Measurements from ENCODE around the gene ACOX2. TPM values are rescaled to one million over a fixed set of nuclear protein-coding genes. Genes with fewer than 3 reads are reported as not detected.

The ACOX2 gene
- total and polyA plus RNA-seq, 10 of the 15 experiments (the other 5 are each of a cell fraction or from before 2014, with no cell fraction given) = 0.72 TPM; not detected in 9

DNA sequence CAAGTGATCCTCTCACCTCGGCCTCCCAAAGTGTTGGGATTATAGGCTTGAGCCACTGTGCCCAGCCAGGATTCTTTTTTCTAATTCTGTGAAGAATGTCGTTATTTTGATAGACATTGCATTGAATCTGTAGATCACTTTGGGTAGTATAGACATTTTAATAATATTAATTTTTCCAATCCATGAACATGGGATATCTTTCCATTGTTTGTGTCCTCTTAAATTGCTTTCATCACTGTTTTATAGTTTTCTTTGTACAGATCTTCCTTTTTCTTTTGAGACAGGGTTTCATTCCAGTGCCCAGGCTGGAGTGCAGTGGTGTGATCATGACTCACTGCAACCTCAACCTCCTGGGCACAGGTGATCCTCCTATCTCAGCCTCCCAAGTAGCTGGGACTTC lies 56.7 kb downstream of the ACOX2 start (continued):
- TF ChIP-seq NFYA (IDR thresholded peaks at IDR 0.05; ENCODE audit: borderline replicate concordance, low read depth, low read length) (no peak), SP1 (IDR thresholded peaks at IDR 0.05; ENCODE audit: low read depth, low read length) (no peak), PML (IDR thresholded peaks at IDR 0.05; ENCODE audit: low read length) (no peak)

DNA sequence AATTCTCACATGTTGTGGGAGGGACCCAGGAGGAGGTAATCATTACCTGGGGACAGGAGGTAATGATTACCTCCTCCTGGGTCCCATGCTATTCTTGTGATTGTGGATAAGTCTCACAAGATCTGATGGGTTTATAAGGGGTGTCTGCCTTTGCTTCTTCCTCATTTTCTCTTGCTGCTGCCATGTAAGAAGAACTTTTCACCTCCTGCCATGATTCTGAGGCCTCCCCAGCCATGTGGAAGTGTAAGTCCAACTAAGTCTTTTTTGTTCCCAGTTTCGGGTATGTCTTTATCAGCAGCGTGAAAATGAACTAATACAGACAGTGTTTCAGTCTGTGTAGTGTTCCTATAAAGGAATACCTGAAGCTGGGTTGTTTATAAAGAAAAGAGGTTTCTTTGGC lies 58.2 kb downstream of the ACOX2 start:
- WGBS (ENCODE audit: insufficient coverage, insufficient replicate concordance, low lambda C conversion rate, missing lambda C conversion rate) = 14% methylated on average over 2 of the region's 2 CpGs
- TF ChIP-seq RAD51 (IDR thresholded peaks at IDR 0.05) (no peak), RFX5 (IDR thresholded peaks at IDR 0.05; ENCODE audit: low read depth, low read length) (no peak), SIX5 (IDR thresholded peaks at IDR 0.05; ENCODE audit: low read depth, low read length, severe bottlenecking) (no peak), CHD1 (IDR thresholded peaks at IDR 0.05; ENCODE audit: low read depth, low read length) (no peak), SMC3 (IDR thresholded peaks at IDR 0.05; ENCODE audit: borderline replicate concordance, low read length) (no peak), SMAD5 (IDR thresholded peaks at IDR 0.05; ENCODE audit: low read depth) (no peak), RB1 (IDR thresholded peaks at IDR 0.05; ENCODE audit: borderline replicate concordance) (no peak), NRF1 (conservative IDR thresholded peaks at IDR 0.05; ENCODE audit: low read depth, low read length) (no peak), MEF2B (IDR thresholded peaks at IDR 0.05; ENCODE audit: partially characterized antibody, poor library complexity, severe bottlenecking) (no peak), RELA (IDR thresholded peaks at IDR 0.05; ENCODE audit: borderline replicate concordance, partially characterized antibody) (no peak), ESRRA (IDR thresholded peaks at IDR 0.05; ENCODE audit: low read length) (no peak), NFXL1 (IDR thresholded peaks at IDR 0.05; ENCODE audit: borderline replicate concordance) (no peak)
- TF ChIP-seq, protein P1, sequence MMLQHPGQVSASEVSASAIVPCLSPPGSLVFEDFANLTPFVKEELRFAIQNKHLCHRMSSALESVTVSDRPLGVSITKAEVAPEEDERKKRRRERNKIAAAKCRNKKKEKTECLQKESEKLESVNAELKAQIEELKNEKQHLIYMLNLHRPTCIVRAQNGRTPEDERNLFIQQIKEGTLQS (IDR thresholded peaks at IDR 0.05; ENCODE audit: borderline replicate concordance, extremely low read depth, low read depth, low read length) = no peak
- TF ChIP-seq, protein P2, sequence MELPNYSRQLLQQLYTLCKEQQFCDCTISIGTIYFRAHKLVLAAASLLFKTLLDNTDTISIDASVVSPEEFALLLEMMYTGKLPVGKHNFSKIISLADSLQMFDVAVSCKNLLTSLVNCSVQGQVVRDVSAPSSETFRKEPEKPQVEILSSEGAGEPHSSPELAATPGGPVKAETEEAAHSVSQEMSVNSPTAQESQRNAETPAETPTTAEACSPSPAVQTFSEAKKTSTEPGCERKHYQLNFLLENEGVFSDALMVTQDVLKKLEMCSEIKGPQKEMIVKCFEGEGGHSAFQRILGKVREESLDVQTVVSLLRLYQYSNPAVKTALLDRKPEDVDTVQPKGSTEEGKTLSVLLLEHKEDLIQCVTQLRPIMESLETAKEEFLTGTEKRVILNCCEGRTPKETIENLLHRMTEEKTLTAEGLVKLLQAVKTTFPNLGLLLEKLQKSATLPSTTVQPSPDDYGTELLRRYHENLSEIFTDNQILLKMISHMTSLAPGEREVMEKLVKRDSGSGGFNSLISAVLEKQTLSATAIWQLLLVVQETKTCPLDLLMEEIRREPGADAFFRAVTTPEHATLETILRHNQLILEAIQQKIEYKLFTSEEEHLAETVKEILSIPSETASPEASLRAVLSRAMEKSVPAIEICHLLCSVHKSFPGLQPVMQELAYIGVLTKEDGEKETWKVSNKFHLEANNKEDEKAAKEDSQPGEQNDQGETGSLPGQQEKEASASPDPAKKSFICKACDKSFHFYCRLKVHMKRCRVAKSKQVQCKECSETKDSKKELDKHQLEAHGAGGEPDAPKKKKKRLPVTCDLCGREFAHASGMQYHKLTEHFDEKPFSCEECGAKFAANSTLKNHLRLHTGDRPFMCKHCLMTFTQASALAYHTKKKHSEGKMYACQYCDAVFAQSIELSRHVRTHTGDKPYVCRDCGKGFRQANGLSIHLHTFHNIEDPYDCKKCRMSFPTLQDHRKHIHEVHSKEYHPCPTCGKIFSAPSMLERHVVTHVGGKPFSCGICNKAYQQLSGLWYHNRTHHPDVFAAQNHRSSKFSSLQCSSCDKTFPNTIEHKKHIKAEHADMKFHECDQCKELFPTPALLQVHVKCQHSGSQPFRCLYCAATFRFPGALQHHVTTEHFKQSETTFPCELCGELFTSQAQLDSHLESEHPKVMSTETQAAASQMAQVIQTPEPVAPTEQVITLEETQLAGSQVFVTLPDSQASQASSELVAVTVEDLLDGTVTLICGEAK (IDR thresholded peaks at IDR 0.05; ENCODE audit: borderline replicate concordance) = no peak
- TF ChIP-seq, protein P3, sequence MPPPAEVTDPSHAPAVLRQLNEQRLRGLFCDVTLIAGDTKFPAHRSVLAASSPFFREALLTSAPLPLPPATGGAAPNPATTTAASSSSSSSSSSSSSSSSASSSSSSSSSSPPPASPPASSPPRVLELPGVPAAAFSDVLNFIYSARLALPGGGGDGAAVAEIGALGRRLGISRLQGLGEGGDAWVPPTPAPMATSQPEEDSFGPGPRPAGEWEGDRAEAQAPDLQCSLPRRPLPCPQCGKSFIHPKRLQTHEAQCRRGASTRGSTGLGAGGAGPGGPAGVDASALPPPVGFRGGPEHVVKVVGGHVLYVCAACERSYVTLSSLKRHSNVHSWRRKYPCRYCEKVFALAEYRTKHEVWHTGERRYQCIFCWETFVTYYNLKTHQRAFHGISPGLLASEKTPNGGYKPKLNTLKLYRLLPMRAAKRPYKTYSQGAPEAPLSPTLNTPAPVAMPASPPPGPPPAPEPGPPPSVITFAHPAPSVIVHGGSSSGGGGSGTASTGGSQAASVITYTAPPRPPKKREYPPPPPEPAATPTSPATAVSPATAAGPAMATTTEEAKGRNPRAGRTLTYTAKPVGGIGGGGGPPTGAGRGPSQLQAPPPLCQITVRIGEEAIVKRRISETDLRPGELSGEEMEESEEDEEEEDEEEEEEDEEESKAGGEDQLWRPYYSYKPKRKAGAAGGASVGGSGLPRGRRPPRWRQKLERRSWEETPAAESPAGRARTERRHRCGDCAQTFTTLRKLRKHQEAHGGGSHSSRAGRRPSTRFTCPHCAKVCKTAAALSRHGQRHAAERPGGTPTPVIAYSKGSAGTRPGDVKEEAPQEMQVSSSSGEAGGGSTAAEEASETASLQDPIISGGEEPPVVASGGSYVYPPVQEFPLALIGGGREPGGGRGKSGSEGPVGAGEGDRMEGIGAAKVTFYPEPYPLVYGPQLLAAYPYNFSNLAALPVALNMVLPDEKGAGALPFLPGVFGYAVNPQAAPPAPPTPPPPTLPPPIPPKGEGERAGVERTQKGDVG (CRISPR knock-in tag; IDR thresholded peaks at IDR 0.05) = no peak

More for the DNA sequence above, 58.2 kb downstream of the ACOX2 start:
- Histone ChIP-seq H3K4me2 (ENCODE audit: control insufficient read depth, insufficient read depth) (no peak overlapping the region), H3K36me3 (ENCODE audit: control insufficient read depth in 2 of 2, insufficient read depth in 2 of 2, low read length in 1 of 2) (no peaks in the 10 kb centered on the region), H3K9me3 (replicated peaks; ENCODE audit: control insufficient read depth, insufficient read depth, low read length) (no peaks in the 10 kb centered on the region; the same call in 2 of the 3 replicates), H3K9ac (ENCODE audit: control insufficient read depth, insufficient read depth, low read length) (no peak overlapping the region), H3K79me2 (ENCODE audit: control insufficient read depth, insufficient read depth, low read length) (no peaks in the 10 kb centered on the region), H3K4me3 (no peak overlapping the region), H3K4me1 (ENCODE audit: control insufficient read depth, insufficient read depth, low read length) (peaks cover 3% of the 10 kb centered on the region; the same call in 1 of the 2 replicates), H4K20me1 (ENCODE audit: control insufficient read depth, insufficient read depth) (no peaks in the 10 kb centered on the region), H3K27ac (ENCODE audit: control insufficient read depth, insufficient read depth) (no peak overlapping the region), H2AFZ (ENCODE audit: control insufficient read depth, low read depth, low read length) (no peak overlapping the region), H3K27me3 (replicated peaks in 1 of 2; ENCODE audit: control insufficient read depth in 2 of 2, insufficient read depth in 2 of 2, low read length in 1 of 2) (no peaks in the 10 kb centered on the region)
- BruUV-seq (replicated peaks) = no TSS peak
- CTCF ChIA-PET = no interaction called here
- RAD21 ChIA-PET (ENCODE audit: unreplicated experiment) = no interaction called here
- intact Hi-C loops (cut with micrococcal nuclease; ENCODE audit: unreplicated experiment) = no loop called here
- SMC1A ChIA-PET (ENCODE audit: uncharacterized antibody, unreplicated experiment) = no interaction called here
- POLR2A ChIA-PET = no interaction called here
- in situ Hi-C loops (cut with MboI) = no loop called here
- no peak for FAIRE-seq
- no peak for ATAC-seq
- DNase-seq (ENCODE audit: low read depth, low spot score) = no peak
